ENCODE measurements around the gene PLPPR1. TPM values are rescaled to one million over a fixed set of nuclear protein-coding genes. Genes with fewer than 3 reads are reported as not detected.
"Not testable (repeated sequence)": the region's sequence is repeated elsewhere in the genome, so short reads cannot be mapped to it uniquely, and the experiment has no call there.

The PLPPR1 gene
- total RNA-seq, 1 donor from 2014 or later = 2.9 TPM

- DNase-seq (ENCODE audit: low spot score) = no peak
Measured at GRCh38 chr9:101121836-101122399, 93.4 kb downstream of the PLPPR1 start.

- DNase-seq (ENCODE audit: low spot score) = no peak
Measured at GRCh38 chr9:101126556-101126955, 98.0 kb downstream of the PLPPR1 start.

GRCh38 chr9:101127369-101127768, 98.8 kb downstream of the PLPPR1 start:
- DNase-seq (ENCODE audit: low spot score) = not testable (repeated sequence)

- no peak for DNase-seq (ENCODE audit: low spot score)
Measured at GRCh38 chr9:101128623-101129022, 100.1 kb downstream of the PLPPR1 start.

GRCh38 chr9:101130054-101130453, 101.5 kb downstream of the PLPPR1 start:
- DNase-seq (ENCODE audit: low spot score) = no peak

GRCh38 chr9:101131326-101131725, 102.8 kb downstream of the PLPPR1 start:
- DNase-seq (ENCODE audit: low spot score) = no peak

- DNase-seq (ENCODE audit: low spot score) = no peak
Measured at GRCh38 chr9:101132801-101133200, 104.3 kb downstream of the PLPPR1 start.

- no peak for DNase-seq (ENCODE audit: low spot score)
Measured at GRCh38 chr9:101138509-101138908, 110.0 kb downstream of the PLPPR1 start.

GRCh38 chr9:101139082-101139481, 110.6 kb downstream of the PLPPR1 start:
- no peak for DNase-seq (ENCODE audit: low spot score)

GRCh38 chr9:101140764-101141163, 112.2 kb downstream of the PLPPR1 start:
- DNase-seq (ENCODE audit: low spot score) = no peak

- no peak for DNase-seq (ENCODE audit: low spot score)
Measured at GRCh38 chr9:101146508-101146907, 118.0 kb downstream of the PLPPR1 start.

- no peak for DNase-seq (ENCODE audit: low spot score)
Measured at GRCh38 chr9:101148344-101148743, 119.8 kb downstream of the PLPPR1 start.

- DNase-seq (ENCODE audit: low spot score) = no peak
Measured at GRCh38 chr9:101158361-101158760, 129.8 kb downstream of the PLPPR1 start.

GRCh38 chr9:101162231-101162630, 133.7 kb downstream of the PLPPR1 start:
- no peak for DNase-seq (ENCODE audit: low spot score)

GRCh38 chr9:101165131-101165530, 136.6 kb downstream of the PLPPR1 start:
- DNase-seq (ENCODE audit: low spot score) = no peak

- no peak for DNase-seq (ENCODE audit: low spot score)
Measured at GRCh38 chr9:101167490-101168134, 139.1 kb downstream of the PLPPR1 start.

GRCh38 chr9:101172616-101173015, 144.1 kb downstream of the PLPPR1 start:
- DNase-seq (ENCODE audit: low spot score) = peak; percentile 0

- no peak for DNase-seq (ENCODE audit: low spot score)
Measured at GRCh38 chr9:101173907-101174306, 145.4 kb downstream of the PLPPR1 start.

GRCh38 chr9:101176384-101176783, 147.9 kb downstream of the PLPPR1 start:
- DNase-seq (ENCODE audit: low spot score) = no peak

GRCh38 chr9:101184813-101185278, 156.3 kb downstream of the PLPPR1 start:
- DNase-seq (ENCODE audit: low spot score) = no peak

GRCh38 chr9:101191723-101192122, 163.2 kb downstream of the PLPPR1 start:
- no peak for DNase-seq (ENCODE audit: low spot score)

GRCh38 chr9:101197026-101197425, 168.5 kb downstream of the PLPPR1 start:
- no peak for DNase-seq (ENCODE audit: low spot score)

GRCh38 chr9:101200852-101201251, 172.3 kb downstream of the PLPPR1 start:
- DNase-seq (ENCODE audit: low spot score) = no peak

- DNase-seq (ENCODE audit: low spot score) = no peak
Measured at GRCh38 chr9:101201630-101202029, 173.1 kb downstream of the PLPPR1 start.
